Omental fat pad (tissue), 4 donors: Measurements from ENCODE around the gene RUFY3. TPM values are rescaled to one million over a fixed set of nuclear protein-coding genes. Genes with fewer than 3 reads are reported as not detected.

Experiments
- ATAC-seq: fragments of 150-250 bp; one replicate; pipeline ENCODE4 v1.9.1; 2016; ENCODE audit warnings: mild to moderate bottlenecking, moderate library complexity; ENCODE audit not compliant: low FRiP score
- DNase-seq: peaks from one replicate; pipeline ENCODE4 v3.0.0-alpha.2; 2019; ENCODE audit warnings: low spot score
- total RNA-seq, 4 donors: library from RNA; depleted of rRNA; stranded (reverse); fragments of >200 nt; gene quantifications; one replicate each; pipeline ENCODE4 v1.1.0, GENCODE V29; 2016
- TF ChIP-seq, protein P1 (sequence below), 3 donors: fragments of 450-650 bp; IDR thresholded peaks; one replicate each; pipeline ENCODE4 v1.5.1; 2016 to 2017; ENCODE audit warnings: antibody characterized with exemption in 3 of 3, mild to moderate bottlenecking in 3 of 3, moderate library complexity in 2 of 3

Gene RUFY3
- total RNA-seq, 4 donors from 2014 or later: 34.2 to 92.8 (median 64.0) TPM

- no peak for ATAC-seq
- TF ChIP-seq, protein P1, sequence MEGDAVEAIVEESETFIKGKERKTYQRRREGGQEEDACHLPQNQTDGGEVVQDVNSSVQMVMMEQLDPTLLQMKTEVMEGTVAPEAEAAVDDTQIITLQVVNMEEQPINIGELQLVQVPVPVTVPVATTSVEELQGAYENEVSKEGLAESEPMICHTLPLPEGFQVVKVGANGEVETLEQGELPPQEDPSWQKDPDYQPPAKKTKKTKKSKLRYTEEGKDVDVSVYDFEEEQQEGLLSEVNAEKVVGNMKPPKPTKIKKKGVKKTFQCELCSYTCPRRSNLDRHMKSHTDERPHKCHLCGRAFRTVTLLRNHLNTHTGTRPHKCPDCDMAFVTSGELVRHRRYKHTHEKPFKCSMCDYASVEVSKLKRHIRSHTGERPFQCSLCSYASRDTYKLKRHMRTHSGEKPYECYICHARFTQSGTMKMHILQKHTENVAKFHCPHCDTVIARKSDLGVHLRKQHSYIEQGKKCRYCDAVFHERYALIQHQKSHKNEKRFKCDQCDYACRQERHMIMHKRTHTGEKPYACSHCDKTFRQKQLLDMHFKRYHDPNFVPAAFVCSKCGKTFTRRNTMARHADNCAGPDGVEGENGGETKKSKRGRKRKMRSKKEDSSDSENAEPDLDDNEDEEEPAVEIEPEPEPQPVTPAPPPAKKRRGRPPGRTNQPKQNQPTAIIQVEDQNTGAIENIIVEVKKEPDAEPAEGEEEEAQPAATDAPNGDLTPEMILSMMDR (IDR thresholded peaks at IDR 0.05): no peak
These were observed 8.2 kb upstream of the RUFY3 start for GRCh38 chr4:70713453-70714078.

GRCh38 chr4:70714079-70714887 lies 7.5 kb upstream of the RUFY3 start:
- DNase-seq (no peak), ATAC-seq (peak; percentile 53)
- TF ChIP-seq, protein P1 (IDR thresholded peaks at IDR 0.05): no peak

More at GRCh38 chr4:70713453-70714078, 8.2 kb upstream of the RUFY3 start:
- DNase-seq: no peak

DNA sequence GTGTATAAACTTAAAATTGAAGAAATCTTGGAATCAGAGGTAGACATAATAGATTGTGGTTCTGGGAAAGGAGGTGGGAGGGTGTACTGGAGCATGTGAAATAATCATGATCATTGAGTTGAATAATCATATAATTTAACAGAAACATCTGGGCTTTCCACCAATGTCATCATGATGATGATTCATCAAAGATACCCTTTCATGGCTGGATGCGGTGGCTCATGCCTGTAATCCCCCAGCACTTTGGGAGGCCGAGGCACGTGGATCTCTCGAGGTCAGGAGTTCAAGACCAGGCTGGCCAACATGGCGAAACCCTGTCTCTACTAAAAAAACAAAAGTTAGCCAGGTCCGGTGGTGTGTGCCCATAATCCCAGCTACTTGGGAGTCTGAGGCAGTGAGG lies 6.7 kb upstream of the RUFY3 start:
- no peak for DNase-seq
- TF ChIP-seq, protein P1 (IDR thresholded peaks at IDR 0.05): no peak
- peak; percentile 43 for ATAC-seq

GRCh38 chr4:70718811-70719604 lies 2.8 kb upstream of the RUFY3 start:
- TF ChIP-seq, protein P1 (IDR thresholded peaks at IDR 0.05): no peak
- DNase-seq (no peak), ATAC-seq (no peak)

DNA sequence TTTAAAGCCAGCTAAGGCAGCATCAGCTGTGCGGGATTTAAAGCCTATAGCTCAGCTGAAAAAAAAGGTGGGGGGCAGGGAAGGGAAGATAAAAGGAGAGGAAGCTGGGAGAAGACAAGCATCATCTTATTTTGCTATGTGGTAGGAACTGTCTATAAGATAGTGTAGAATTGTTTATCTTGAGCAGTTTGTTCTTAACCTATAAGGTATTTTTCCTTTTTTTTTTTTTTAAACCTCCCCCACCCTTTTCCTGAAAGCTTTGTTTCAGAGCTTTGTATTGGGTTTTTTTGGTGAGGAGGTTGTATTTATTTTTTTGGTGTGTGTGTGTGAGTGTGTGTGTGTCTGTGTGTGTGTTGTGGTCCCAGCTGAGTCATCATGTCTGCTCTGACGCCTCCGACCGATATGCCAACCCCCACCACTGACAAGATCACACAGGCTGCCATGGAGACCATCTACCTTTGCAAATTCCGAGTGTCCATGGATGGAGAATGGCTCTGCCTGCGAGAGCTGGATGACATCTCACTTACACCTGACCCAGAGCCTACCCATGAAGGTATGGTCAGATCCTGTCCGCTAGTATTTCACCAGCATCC lies 531 bp downstream of the RUFY3 start:
- no peak for DNase-seq
- no peak for ATAC-seq

DNA sequence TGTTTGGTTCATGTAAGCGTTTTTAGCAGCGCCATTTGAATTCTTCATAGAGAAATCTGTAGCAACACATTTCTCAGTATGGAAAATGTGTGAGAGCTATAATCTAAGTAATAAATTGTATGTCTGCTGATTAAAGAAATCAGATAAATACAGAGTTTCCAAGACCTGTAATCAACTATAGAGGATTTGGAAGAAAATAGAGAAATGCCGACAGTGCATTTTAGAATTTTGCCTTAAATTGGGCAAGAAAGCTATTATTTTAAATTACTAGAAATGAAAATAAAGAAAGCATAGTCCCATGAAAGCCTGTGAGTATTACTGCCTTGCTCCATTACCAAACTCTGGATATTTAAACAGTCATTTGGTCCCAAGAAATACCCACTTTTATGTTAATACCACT lies 2.7 kb downstream of the RUFY3 start:
- TF ChIP-seq, protein P1 (IDR thresholded peaks at IDR 0.05): no peak
- no peak for DNase-seq
- ATAC-seq: no peak

More for the DNA sequence above, 531 bp downstream of the RUFY3 start:
- TF ChIP-seq, protein P1 (IDR thresholded peaks at IDR 0.05): no peak
